HepG2 (cell line): ENCODE results near the gene IBA57. TPM values are rescaled to one million over a fixed set of nuclear protein-coding genes. Genes with fewer than 3 reads are reported as not detected.
A peak's percentile ranks its signal among the peaks of the same experiment; 100 is the strongest.

Experiments
- ATF7-NPFF ChIP-seq: sonication (generic); formaldehyde crosslinking; IDR thresholded peaks from 2 replicates; pipeline ENCODE4 v1.8.1; 2023; ENCODE audit warnings: mild to moderate bottlenecking, low read depth, missing genetic modification reagents, moderate library complexity
- CBX2 ChIP-seq, 2 experiments: fragments of 200-600 bp in 1 of 2; sonication (generic); formaldehyde crosslinking in 1 of 2; IDR thresholded peaks; 2 replicates each; pipeline versions ENCODE4 v1.7.0 to v1.8.1; 2018 to 2022; ENCODE audit warnings: low read depth in 2 of 2, low read length in 1 of 2, mild to moderate bottlenecking in 1 of 2, missing genetic modification reagents in 1 of 2
- CERS6 ChIP-seq: sonication (generic); formaldehyde crosslinking; IDR thresholded peaks from 2 replicates; pipeline ENCODE4 v1.5.0; 2020; ENCODE audit warnings: missing genetic modification reagents
- CREB3 ChIP-seq: sonication (generic); formaldehyde crosslinking; IDR thresholded peaks from 2 replicates; pipeline ENCODE4 v1.5.0; 2020; ENCODE audit warnings: missing genetic modification reagents
- ETV5 ChIP-seq: IDR thresholded peaks from 2 replicates; pipeline ENCODE4 v1.6.1; 2018; ENCODE audit warnings: missing biosample characterization, missing genetic modification reagents, inconsistent platforms, borderline replicate concordance
- HCFC1 ChIP-seq: fragments of 150-350 bp; IDR thresholded peaks from 2 replicates; pipeline ENCODE4 v1.6.1; 2014; ENCODE audit warnings: low read depth, low read length
- HNRNPK ChIP-seq: fragments of 200-400 bp; formaldehyde crosslinking; IDR thresholded peaks from 2 replicates; pipeline ENCODE4 v1.6.1; 2018; ENCODE audit warnings: low read length, low read depth, moderate library complexity, mild to moderate bottlenecking; ENCODE audit not compliant: poor library complexity, severe bottlenecking
- HOXA7 ChIP-seq: sonication (generic); formaldehyde crosslinking; IDR thresholded peaks from 2 replicates; pipeline ENCODE4 v1.8.1; 2022; ENCODE audit warnings: mild to moderate bottlenecking, missing genetic modification reagents, moderate library complexity
- JUND ChIP-seq: sonication (generic); formaldehyde crosslinking; IDR thresholded peaks from 2 replicates; pipeline ENCODE4 v1.8.0; 2022; ENCODE audit warnings: mild to moderate bottlenecking, missing genetic modification reagents
- KLF6 ChIP-seq: IDR thresholded peaks from 2 replicates; pipeline ENCODE4 v1.8.0; 2016; ENCODE audit warnings: missing biosample characterization, missing genetic modification reagents
- MXI1 ChIP-seq: IDR thresholded peaks from 3 replicates; pipeline ENCODE4 v1.6.1; 2012; ENCODE audit warnings: low read depth, low read length, inconsistent platforms, borderline replicate concordance
- RBAK ChIP-seq: sonication (generic); formaldehyde crosslinking; IDR thresholded peaks from 2 replicates; pipeline ENCODE4 v1.5.1; 2020; ENCODE audit warnings: mild to moderate bottlenecking, missing genetic modification reagents
- STAT5B ChIP-seq: sonication (generic); formaldehyde crosslinking; IDR thresholded peaks from 2 replicates; pipeline ENCODE4 v1.4.0; 2020; ENCODE audit warnings: missing genetic modification reagents
- ZNF138 ChIP-seq: sonication (generic); formaldehyde crosslinking; IDR thresholded peaks from 2 replicates; pipeline ENCODE4 v1.5.0; 2020; ENCODE audit warnings: mild to moderate bottlenecking, low read depth, missing genetic modification reagents
- ZNF276 ChIP-seq: sonication (generic); formaldehyde crosslinking; IDR thresholded peaks from 2 replicates; pipeline ENCODE4 v1.4.0; 2020; ENCODE audit warnings: mild to moderate bottlenecking, low read depth, missing genetic modification reagents
- ZNF512 ChIP-seq: sonication (generic); formaldehyde crosslinking; IDR thresholded peaks from 2 replicates; pipeline ENCODE4 v1.4.0; 2020; ENCODE audit warnings: mild to moderate bottlenecking, missing genetic modification reagents
- ZNF564 ChIP-seq: sonication (generic); formaldehyde crosslinking; IDR thresholded peaks from 2 replicates; pipeline ENCODE4 v1.8.1; 2023; ENCODE audit warnings: mild to moderate bottlenecking, missing genetic modification reagents
- ZNF777 ChIP-seq: sonication (generic); formaldehyde crosslinking; IDR thresholded peaks from 2 replicates; pipeline ENCODE4 v1.4.0; 2020; ENCODE audit warnings: missing genetic modification reagents
- ZNF800 ChIP-seq: sonication (generic); formaldehyde crosslinking; IDR thresholded peaks from 2 replicates; pipeline ENCODE4 v1.4.0; 2020; ENCODE audit warnings: missing genetic modification reagents
- polyA plus RNA-seq, 8 experiments: library from polyadenylated mRNA; depleted of rRNA in 3 of 8; stranded (reverse) in 7 of 8; unstranded in 1 of 8; fragments of >200 nt; fragmentation: Illumina TruSeq in 4 of 8; extraction: Trizol in 4 of 8; gene quantifications; 2 replicates each; pipeline versions ENCODE4 v1.2.1 to v1.2.3, GENCODE V29; 2011 to 2016; ENCODE audit warnings: low read depth in 4 of 8, missing spikeins in 1 of 8, mixed read lengths in 1 of 8; ENCODE audit not compliant: insufficient read depth in 1 of 8
- total RNA-seq, 5 experiments: library from RNA; depleted of rRNA; stranded (reverse); fragments of >200 nt; fragmentation: Illumina TruSeq; extraction: Trizol; gene quantifications; 2 replicates each; pipeline ENCODE4 v1.2.3, GENCODE V29; 2016; ENCODE audit warnings: low read depth in 1 of 5

IBA57 gene
- total and polyA plus RNA-seq, 2 of the 13 experiments (the other 11 are each of a cell fraction or from before 2014, with no cell fraction given), result 2.3 to 10.2 TPM

GRCh38 chr1:228165372-228166169 is at the start of gene IBA57 (continued):
- TF ChIP-seq JUND (CRISPR knock-in tag), result peak; percentile 34
- peak; percentile 58 for TF ChIP-seq ZNF564 (CRISPR knock-in tag)
- TF ChIP-seq RBAK (CRISPR knock-in tag), result 0 out of 2 replicates have a peak, but pooled peaks have one; percentile 25
- no peak for TF ChIP-seq ZNF800 (CRISPR knock-in tag)
- peak; percentile 71 for TF ChIP-seq ATF7-NPFF (CRISPR knock-in tag)
- no peak for TF ChIP-seq CBX2 (IDR thresholded peaks at IDR 0.05; ENCODE audit: low read depth, low read length)
- TF ChIP-seq CBX2 (CRISPR knock-in tag; IDR thresholded peaks at IDR 0.05; ENCODE audit: low read depth), result no peak
- peak; percentile 80; the same call in 2 of the 3 replicates for TF ChIP-seq MXI1
- 0 out of 2 replicates have a peak, but pooled peaks have one; percentile 35 for TF ChIP-seq ZNF276 (CRISPR knock-in tag)
- no peak for TF ChIP-seq CERS6 (CRISPR knock-in tag)
- TF ChIP-seq CREB3 (CRISPR knock-in tag), result 0 out of 2 replicates have a peak, but pooled peaks have one; percentile 27
- TF ChIP-seq ETV5, result peak; percentile 79
- TF ChIP-seq HCFC1, result peak; percentile 43
- peak; percentile 77; the same call in 1 of the 2 replicates for TF ChIP-seq KLF6 (CRISPR knock-in tag)
- peak; percentile 78 for TF ChIP-seq HNRNPK
- TF ChIP-seq ZNF777 (CRISPR knock-in tag), result peak; percentile 72
- TF ChIP-seq ZNF138 (CRISPR knock-in tag), result no peak
- TF ChIP-seq STAT5B (CRISPR knock-in tag), result no peak
- no peak for TF ChIP-seq HOXA7
- TF ChIP-seq ZNF512 (CRISPR knock-in tag), result no peak
